GM04504 (cell line): Measurements from ENCODE around the gene FUS.
"Not testable (repeated sequence)": the region's sequence is repeated elsewhere in the genome, so short reads cannot be mapped to it uniquely, and the experiment has no call there.

Source experiments
- DNase-seq: peaks from one replicate; pipeline ENCODE4 v3.0.0-alpha.2; 2012; ENCODE audit warnings: low read depth

Gene FUS

GRCh38 chr16:31179747-31180459 lies at the start of gene FUS:
Gene FUS, plus strand, starts transcription at chr16:31180139. Its CDS starts 76 bp downstream, at chr16:31180215.
- DNase-seq = peak; percentile 67

GRCh38 chr16:31130336-31130891 lies 49.5 kb upstream of the FUS start:
- no peak for DNase-seq

- DNase-seq = no peak
Measured at GRCh38 chr16:31130899-31131298, 49.0 kb upstream of the FUS start.

- no peak for DNase-seq
Measured at GRCh38 chr16:31131416-31131815, 48.5 kb upstream of the FUS start.

- DNase-seq = no peak
Measured at GRCh38 chr16:31131841-31132271, 48.1 kb upstream of the FUS start.

DNA sequence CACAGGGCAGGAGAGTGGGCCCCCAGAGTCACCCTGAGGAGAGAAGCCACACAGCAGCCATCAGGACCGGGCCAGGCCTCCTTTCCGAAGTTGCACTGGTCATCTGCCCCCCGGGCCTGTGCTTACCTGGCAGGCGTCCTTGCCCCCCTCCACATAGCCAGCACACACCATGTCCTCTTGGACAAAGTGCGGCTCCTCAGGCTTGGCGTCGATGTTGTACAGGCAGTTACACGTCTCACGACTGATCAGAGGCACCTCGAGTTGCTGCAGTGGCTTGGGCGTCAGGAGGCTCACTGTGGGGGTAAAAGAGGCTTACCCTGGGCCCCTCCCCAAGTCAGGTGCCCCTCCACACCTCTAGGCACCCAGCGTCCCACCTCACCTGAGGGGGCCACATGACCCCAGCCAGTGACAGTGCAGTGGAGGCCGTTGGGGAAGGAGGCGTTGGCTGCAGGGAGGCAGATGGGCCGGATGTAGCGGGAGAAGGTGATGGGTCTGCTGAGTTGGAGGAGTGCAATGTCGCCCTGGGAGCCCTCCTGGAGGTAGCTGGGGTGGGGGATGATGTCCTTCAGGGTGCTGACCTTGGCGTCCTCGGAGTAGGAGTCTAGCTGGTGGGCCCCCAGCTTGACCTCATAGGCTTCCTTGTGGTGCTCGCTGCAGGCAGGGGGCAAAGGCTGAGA lies 47.5 kb upstream of the FUS start:
- DNase-seq = no peak

DNA sequence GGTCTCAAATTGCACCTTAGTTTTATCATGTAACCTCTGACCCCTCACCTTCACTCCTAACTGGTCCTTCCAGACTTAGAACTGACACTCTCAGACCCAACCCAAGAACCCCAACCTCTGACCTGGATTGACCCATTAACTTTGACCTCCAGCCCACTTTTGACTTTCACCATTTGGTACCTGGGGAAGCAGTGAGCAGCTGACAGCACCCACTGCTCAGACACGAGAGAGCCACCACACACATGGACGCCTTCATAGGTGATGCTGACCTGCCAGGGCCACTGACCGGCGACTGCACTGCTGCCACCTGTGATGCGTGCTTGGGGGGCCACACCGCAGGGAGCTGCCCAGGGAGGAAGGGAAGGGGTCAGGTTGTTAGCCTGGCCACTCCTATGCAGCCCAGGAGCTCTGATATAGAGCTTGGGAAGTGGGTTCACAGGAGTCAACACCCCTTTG lies 46.9 kb upstream of the FUS start:
- DNase-seq = no peak

DNA sequence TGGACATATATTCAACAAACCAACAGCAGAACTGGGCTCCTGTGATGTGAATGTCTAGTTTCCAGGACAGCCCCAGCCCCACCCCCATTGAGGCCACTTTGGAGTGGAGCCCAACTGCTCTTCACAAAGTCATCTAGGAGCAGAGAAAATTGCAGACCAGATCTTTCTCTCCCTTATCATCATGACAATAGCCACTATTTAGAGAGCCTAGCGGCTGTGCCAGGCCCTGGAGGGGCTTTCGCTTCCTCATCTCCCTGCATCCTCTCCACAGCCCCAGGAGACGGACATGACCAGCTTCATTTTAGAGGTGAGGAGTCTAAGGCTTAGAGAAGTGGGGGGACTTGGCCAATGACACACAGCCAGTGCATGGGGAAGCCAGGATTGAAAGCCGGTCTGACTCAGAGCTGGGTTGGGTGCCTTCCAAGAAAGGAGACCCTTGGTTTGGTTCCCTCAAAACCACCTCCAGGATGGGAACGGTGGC lies 45.8 kb upstream of the FUS start:
- DNase-seq = no peak

GRCh38 chr16:31134625-31135534 lies 45.1 kb upstream of the FUS start:
- no peak for DNase-seq

- DNase-seq = no peak
Measured at GRCh38 chr16:31135535-31136286, 44.2 kb upstream of the FUS start, which contains the start of gene PRSS8. Gene PRSS8, minus strand, starts transcription at chr16:31135727. Its CDS starts 229 bp downstream, at chr16:31135498.

DNA sequence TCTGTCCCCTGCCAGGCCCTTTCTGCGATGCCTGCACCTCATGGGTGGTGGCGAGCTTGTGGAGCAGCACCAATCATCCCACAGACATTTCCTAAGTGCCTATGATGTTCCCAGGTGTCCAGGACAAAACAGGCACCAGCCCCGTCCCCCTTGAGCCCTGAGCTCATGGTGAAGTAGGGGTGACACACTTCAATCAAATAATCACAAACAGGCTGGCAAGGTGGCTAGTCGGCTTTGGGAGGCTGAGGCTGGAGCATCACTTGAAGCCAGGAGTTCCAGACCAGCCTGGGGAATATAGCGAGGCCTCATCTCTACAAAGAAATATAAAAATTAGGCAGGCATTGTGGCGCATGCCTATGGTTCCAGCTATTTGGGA lies 43.7 kb upstream of the FUS start:
- DNase-seq = no peak

- DNase-seq = not testable (repeated sequence)
Measured at GRCh38 chr16:31136822-31137499, 43.0 kb upstream of the FUS start.

GRCh38 chr16:31138621-31139578 lies 41.0 kb upstream of the FUS start:
- no peak for DNase-seq

GRCh38 chr16:31141071-31141469 lies 38.9 kb upstream of the FUS start:
- not testable (repeated sequence) for DNase-seq

DNA sequence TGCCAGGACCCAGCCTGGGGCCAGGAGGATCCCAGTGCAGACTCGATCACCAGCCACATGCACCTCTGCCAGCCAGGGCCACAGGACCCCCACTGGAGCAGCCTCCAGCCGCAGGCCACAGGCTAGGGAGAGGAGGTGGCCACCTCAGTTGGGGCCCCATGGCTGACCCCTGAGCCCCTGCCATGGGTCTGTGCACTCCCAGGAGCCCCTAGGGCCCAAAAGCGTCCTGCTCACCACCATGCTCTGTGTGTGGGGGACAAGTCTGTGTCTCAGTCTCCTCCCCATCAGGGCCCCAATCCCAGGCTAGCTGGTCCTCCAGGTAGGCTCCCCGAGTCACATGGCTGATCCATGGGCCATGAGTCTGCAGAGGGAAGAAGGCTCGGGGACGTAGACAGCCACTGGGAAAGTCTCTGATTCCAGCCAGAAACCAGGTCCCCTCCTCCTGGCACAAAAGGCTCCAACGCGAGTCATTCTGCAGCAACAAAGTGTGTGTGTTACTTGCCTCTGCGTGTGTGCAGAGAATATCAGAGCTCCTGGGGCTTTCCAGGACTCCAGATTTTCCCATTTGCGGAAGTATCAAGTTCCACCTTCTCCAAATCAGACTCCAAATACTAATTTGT lies 38.3 kb upstream of the FUS start:
- no peak for DNase-seq

DNA sequence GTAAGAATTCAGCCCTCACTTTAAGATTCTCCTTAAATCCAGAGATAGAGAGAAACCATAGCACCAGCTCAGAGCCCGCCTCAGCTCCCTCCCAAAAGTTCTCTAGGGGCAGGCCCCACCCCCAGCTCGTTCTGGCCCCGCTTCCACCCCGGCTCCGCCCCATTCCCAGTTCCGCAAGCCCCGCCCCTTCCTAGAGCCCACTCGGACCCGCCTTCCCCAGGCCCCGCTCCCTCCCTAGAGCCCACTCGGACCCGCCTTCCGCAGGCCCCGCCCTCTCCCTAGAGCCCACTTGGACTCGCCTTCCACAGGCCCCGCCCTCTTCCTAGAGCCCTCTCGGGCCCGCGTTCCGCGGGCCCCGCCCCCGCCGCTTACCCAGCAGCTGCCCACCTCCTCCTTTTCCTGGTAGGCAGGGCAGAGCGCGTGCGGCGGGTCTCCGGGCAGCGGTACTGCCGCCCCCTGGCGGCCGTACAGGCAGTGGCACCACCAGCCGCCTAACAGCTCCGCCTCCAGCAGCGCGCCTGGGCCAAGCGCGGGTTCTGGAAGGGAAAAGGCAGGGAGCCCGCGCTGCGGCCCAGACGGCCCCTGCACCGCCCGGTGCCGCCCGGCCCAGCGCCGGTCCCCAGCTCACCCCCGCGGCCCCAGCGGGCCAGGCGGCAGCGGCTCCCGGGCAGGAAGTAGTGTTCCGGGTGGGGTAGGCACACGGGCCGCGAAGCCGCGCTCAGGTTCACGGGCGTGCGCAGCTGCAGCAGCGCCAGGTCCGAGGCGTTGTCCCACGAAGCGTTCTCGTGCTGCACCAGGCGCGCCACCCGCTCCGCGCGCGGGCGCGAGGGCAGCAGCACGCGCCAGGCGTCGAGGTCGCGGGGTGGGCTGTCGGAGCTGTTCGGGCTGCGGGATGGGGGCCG lies 37.6 kb upstream of the FUS start:
- peak; percentile 98 for DNase-seq

- DNase-seq = no peak
Measured at GRCh38 chr16:31143011-31143693, 36.8 kb upstream of the FUS start.
